ENCODE results near the gene SPON2.

The SPON2 gene

DNA sequence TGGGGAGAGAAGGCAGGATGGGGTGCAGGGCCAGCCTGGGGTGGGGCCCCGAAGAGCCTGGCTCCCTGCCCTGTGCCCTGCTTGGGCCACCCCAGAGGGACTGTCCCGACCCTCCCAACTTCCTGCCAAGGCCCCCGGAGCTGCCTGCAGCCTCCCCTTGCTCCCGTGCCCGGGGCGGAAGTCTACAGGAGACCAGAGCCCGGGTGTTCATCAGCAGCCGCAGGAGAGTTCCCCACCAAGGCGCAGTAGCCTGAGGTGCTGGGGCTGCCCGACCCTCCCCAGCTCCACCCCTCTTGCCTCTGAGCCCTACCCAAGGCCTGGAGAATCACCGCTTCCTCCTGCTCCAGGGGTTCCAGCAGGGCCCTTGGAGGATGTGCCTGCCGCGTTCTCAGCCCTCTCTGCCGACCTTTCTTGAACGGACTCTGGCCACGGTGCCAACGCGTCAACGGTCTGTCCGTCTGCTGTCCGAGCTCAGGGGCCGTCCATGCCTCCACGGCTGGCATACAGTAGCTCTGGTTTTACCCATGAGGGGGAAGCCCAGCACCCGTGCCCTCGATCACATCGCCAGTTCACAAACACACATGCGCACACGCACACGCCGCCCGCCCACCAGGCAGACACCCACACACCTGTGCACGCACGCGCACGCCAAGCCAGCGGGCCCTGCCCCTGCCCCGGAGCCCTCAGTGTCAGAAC, 36.0 kb upstream of the SPON2 start:
- no peak for FAIRE-seq

DNA sequence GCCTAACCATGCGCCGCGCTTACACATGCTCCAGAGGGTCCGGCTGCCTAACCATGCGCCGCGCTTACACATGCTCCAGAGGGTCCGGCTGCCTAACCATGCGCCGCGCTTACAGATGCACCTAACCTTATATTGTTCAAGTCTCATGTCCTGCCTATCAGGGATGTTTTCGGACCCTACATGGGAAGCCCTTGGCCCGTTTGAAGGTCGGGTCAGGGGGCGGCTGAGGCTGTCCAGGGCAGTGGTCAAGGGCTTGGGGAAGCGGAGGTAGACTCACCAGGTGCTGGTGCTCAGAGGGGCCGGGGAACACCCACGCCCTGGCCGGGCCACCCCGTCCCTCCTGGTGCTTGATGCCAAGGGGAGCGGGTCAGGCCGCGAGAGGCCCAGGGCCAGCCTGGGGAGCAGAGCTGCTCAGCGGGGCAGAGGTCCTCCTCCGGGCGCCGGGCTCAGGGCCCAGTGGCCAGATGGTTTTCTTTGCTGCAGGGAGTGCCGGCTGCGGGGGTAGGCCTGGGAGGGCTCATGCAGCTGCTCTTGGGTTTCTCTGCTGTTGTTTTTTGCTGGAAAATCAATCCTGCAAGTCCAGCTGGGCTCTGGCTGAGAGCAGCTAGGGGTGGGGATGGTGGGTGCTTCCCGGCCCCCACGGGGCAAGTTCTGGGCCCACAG, 35.4 kb upstream of the SPON2 start:
- no peak for FAIRE-seq

DNA sequence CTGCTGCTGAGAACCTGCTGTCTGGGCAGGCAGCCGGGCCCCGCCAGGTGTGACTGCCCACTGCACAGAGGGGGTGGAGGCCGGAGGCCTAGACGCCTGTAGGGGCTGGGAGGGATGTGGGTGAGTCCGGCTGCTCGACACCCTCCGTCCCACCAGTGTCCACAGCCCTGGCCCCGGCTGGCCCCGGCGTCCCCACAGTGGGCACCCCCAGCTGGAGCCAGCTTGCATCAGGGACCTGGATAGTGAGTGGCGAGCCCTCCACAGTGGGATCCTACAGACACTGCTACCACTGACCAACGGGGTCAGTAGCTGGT, 34.7 kb upstream of the SPON2 start:
- FAIRE-seq: no peak

GRCh38 chr4:1206299-1207156, 34.1 kb upstream of the SPON2 start:
- no peak for FAIRE-seq

DNA sequence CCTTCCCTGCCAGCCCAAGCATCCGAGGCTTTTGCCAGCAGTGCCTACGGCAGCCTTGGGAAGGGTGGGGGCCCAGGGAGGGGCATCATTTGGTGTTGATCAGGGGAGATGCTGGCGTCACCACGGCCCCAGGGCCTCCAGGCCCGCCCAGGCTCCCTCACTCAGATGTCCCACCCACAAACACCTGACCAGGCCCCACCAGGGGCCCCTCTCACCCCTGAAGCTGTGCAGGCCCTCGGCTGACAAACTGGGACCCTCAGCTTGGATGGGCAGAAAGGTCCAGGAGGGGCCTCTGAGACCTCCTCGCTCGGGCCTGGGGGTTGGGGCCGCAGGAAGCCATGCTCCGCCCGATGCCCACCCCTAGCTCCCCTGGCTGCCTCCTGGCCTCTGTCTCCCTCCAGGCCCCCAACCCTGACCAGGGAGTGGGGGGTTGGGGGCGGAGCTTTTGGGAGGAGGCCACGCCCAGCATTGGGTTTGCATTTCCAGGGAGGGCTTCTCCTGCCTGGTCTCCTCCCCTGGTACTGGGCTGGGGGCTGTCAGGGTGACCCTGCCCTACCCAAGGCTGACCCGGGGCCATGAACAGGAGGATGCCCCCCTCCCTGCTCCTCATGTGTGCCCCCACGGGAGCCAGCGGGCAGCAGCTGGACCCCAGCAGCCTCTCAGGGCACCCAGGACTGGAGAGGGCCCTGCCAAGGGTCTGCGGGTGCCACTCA, 33.4 kb upstream of the SPON2 start:
- FAIRE-seq: no peak

GRCh38 chr4:1204828-1205585, 32.6 kb upstream of the SPON2 start:
- no peak for FAIRE-seq

GRCh38 chr4:1204286-1204827, 32.0 kb upstream of the SPON2 start:
- no peak for FAIRE-seq

DNA sequence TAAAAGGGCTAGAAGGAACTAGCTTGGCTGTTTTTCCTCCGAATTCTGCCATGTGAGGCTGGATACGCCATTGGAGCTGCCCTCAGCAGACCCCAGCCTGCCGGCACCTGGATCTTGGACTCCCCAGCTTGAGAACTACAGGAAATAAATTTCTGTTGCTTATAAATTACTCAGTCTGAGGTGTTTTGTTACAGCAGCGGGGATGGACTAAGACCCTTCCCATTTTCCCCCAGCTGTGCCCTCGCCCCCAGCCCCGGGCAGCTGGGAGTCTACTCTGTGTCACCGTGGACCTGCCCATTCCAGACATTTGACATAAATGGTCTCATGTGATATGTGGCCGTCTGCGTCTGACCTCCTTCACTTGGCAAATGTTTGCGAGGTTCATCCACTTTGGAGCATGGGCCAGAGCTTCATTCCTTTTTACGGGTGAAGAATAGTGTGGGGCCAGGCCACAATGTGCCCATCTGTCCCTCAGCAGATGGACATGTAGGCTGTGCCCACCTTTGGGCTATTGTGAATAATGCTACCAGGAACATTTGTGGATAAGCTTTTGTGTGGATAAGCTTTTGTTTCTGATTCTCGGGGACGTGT, 30.7 kb upstream of the SPON2 start:
- FAIRE-seq: no peak

- FAIRE-seq: no peak
Observed at GRCh38 chr4:1202526-1203011, 30.2 kb upstream of the SPON2 start.

DNA sequence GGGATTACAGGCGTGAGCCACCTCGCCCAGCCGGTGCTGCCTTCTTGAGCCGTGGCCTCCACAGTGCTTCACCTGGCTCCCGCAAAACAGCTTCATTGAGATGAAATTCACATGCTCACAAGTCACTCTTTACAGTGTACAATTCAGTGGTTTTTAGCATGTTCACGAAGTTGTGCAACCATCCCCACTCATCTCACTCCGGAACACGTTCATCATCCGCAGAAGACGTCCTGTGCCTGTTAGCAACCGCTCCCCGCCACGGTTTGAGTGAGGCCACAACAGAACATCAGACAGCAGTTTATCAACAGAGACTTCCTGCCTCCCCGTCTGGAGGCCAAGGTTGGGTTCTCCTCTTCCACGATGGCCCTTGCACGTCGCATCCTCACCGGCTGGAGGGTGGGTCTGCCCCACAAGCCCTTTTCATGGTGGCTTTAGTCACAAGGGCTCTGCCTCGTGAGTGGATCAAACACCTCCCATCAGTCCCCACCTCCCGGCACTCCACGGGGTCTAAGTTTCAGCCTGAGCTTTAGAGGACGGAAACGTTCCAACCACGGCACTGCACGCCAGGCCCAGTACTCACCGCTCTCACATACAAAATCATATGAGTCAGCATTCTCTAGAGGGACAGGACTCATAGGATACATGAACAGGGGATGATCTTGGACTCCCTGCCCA, 29.6 kb upstream of the SPON2 start:
- FAIRE-seq: no peak

DNA sequence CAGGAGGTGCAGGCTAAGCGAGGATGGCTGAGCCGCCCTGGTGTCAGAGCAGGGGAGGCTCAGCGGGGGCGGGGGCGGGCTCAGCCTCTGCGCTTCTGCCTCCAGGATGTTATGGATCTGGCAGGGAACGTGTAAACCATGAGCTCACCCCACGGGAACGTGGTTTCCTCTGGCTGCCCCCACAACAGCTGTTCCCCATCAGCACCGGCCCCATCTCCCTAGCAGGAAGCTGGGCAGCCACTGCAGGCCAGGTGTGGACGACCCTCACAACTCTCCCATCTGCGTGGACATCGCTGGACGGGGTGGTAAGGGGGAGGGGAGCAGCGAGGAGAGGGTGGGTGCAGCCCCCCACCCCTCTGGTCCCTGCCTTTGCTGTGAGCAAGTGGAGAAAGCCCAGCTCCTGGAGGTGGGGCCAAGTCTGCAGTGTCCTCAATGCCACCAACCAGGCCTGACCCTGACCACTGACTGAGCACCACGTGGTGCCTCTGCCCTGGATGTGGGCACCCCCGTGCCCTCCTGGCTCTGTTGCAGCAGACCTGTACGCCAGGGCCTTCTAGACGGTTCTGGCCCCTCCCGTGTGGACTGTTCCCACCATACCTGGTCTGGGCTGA, 28.1 kb upstream of the SPON2 start:
- FAIRE-seq: no peak

- FAIRE-seq: no peak
Observed at GRCh38 chr4:1199556-1200331, 27.4 kb upstream of the SPON2 start.

- FAIRE-seq: no peak
Observed at GRCh38 chr4:1198098-1198844, 25.9 kb upstream of the SPON2 start.

DNA sequence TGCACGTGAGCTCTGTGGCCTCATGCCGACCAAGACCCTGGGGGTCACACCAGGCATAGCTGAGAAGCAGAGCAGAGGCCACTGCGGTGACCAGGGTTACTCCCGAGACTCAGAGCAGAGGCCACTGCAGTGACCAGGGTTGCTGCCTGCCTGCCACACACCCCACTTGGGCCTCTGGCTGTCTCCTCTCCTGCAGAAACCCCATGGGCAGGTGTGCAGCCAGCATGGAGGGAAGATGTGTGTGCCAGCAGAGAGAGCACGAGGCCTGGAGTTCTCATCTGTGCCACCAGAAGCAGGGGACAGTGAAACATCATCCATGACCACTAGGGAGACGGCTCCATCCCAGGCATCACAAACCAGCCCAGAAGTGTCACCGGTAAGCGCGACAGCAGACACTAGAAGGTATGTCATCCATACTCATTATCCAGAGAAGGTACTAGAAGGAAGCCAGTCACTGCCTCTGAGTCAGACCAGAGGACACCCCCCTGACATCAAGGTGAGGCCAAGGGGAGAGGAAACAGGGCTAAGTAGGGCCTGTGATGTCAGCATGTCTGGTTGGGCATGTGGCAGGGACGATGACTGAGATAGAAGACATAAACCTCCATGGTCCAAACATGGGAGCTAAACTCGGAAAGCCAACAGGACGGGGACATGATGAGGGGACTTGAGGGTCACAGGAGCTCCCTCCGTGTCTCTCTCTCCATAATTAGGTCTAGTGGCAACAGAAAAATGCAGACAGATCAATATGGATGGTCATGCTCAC, 24.2 kb upstream of the SPON2 start:
- FAIRE-seq: no peak

DNA sequence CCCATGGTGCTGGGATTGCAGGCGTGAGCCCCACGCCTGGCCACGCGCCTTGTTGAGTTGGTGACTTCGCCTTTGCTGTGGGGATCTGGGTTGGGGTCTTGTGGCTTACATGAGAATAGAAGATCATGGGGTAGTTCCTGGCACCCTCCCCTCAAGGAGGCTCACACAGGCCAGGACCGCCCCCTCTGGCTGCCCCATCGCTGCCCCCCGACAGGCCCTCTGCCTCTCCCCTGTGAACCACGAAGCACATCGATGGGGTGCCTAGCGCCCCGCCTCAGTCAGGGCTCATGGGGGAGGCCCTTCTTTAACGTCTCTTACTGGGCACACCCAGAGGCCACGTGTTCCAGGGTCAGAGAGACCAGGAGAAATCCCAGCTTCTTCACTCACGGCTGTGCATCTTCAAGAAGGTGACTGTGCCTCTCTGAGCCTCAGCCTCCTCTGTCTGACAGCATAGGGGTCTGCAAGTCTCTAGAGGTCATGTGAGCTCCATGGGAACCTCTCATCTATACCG, 23.6 kb upstream of the SPON2 start:
- no peak for FAIRE-seq

- no peak for FAIRE-seq
Observed at GRCh38 chr4:1195109-1195671, 22.8 kb upstream of the SPON2 start.

DNA sequence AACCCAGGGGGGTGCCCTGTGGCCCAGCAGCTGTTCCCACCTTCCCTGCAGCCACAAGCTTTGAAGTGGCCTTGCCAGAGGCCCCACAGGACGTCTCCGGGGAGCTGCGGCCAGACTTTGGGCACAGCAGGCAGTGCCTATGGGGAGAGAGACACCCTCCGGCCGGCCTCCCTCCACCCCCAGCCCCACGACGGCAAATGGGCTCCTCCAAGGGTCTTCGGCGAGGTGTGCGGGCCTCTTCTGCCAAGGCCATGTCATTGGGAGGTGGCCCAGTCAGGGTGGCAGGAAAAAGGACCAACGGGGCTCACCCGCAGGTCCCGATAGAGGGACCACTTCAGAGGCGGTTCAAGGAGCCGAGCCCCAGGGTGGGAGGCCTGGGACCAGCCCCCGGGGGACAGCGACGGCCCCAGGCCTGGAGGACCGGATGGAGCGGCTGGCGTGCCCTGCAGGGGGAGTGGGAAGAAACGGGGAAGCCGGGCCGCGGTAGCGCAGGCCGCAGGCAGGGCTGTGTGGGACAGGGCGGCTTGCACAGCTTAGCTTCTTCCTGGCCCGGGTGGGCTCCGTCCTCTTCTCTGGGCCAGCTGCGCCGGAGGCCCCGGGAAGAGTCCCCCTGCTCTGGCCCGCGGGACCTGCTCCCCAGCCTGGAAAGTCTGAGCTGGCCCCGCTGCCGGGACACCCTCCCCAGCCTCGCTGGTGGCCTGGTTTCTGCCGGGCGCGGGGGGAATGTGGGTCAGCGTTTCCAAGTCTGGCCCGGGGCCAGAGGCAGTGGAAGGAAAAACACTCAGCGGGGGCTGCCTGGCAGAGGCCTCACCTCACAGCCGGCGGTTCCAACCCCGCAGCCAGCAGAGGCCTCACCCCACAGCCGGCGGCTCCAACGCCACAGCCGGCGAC, 21.9 kb upstream of the SPON2 start:
- no peak for FAIRE-seq
